Measurements from ENCODE around the gene BRD3OS.
"Not testable (repeated sequence)": the region's sequence is repeated elsewhere in the genome, so short reads cannot be mapped to it uniquely, and the experiment has no call there.

Gene BRD3OS

GRCh38 chr9:133988771-133989170, 36.5 kb upstream of the BRD3OS start:
- DNase-seq (ENCODE audit: low read depth in 2 of 2), result not testable (repeated sequence)

- no peak for DNase-seq (ENCODE audit: low read depth in 2 of 2)
These were observed 35.5 kb upstream of the BRD3OS start for GRCh38 chr9:133989625-133990365.

GRCh38 chr9:133990366-133991213, 34.7 kb upstream of the BRD3OS start:
- DNase-seq (ENCODE audit: low read depth in 2 of 2), result no peak

GRCh38 chr9:133991214-133991921, 33.9 kb upstream of the BRD3OS start:
- DNase-seq (ENCODE audit: low read depth in 2 of 2), result no peak

- peak in 1 of 2 experiments; percentile 15 for DNase-seq (ENCODE audit: low read depth in 2 of 2)
These were observed 33.1 kb upstream of the BRD3OS start, which contains the start of gene VAV2 for GRCh38 chr9:133991964-133992779. TSS of gene VAV2 (minus strand) at chr9:133992324. CDS start at chr9:133992278, 46 bp downstream.

GRCh38 chr9:133992780-133993634, 32.3 kb upstream of the BRD3OS start:
- peak; percentile 70 to 76 for DNase-seq (ENCODE audit: low read depth in 2 of 2)

GRCh38 chr9:133993635-133994253, 31.5 kb upstream of the BRD3OS start:
- DNase-seq (ENCODE audit: low read depth in 2 of 2), result no peak

- DNase-seq (ENCODE audit: low read depth in 2 of 2), result no peak
These were observed 30.8 kb upstream of the BRD3OS start for GRCh38 chr9:133994353-133995011.

GRCh38 chr9:133995012-133995896, 30.0 kb upstream of the BRD3OS start:
- no peak for DNase-seq (ENCODE audit: low read depth in 2 of 2)

GRCh38 chr9:133996531-133997520, 28.5 kb upstream of the BRD3OS start:
- DNase-seq (ENCODE audit: low read depth in 2 of 2), result no peak

- no peak for DNase-seq (ENCODE audit: low read depth in 2 of 2)
These were observed 27.7 kb upstream of the BRD3OS start for GRCh38 chr9:133997584-133997983.

GRCh38 chr9:133998915-133999595, 26.2 kb upstream of the BRD3OS start:
- DNase-seq (ENCODE audit: low read depth in 2 of 2), result peak in 1 of 2 experiments; percentile 13

GRCh38 chr9:133999851-134000265, 25.4 kb upstream of the BRD3OS start:
- DNase-seq (ENCODE audit: low read depth in 2 of 2), result no peak

- DNase-seq (ENCODE audit: low read depth in 2 of 2), result no peak
These were observed 22.5 kb upstream of the BRD3OS start for GRCh38 chr9:134002796-134003195.

- no peak for DNase-seq (ENCODE audit: low read depth in 2 of 2)
These were observed 22.0 kb upstream of the BRD3OS start for GRCh38 chr9:134003237-134003636.

- no peak for DNase-seq (ENCODE audit: low read depth in 2 of 2)
These were observed 21.0 kb upstream of the BRD3OS start for GRCh38 chr9:134004131-134004873.
